ENCODE results near the gene AK9. TPM values are rescaled to one million over a fixed set of nuclear protein-coding genes. Genes with fewer than 3 reads are reported as not detected.

AK9 gene
- total RNA-seq, 1 experiment from 2014 or later = 1.7 TPM

DNA sequence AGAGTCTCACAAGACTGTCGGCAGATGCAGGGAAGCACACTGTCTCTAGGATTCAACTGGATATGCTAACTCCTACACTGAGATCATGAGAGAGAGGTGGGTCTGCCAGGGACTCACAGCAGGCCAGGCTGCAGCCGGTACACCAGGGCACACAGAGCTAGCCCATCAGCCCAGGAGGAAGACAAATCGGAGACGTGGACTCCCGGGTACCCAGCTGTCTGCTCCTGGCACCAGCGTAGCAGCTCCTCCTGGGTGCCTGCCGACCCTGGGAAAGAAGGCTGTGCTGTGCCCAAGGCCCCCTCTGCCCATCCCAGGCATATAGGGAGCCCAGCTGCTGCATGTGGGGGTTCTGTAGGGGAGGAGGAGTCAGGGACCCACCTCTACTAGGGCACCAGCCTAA, 242.4 kb downstream of the AK9 start:
- Histone ChIP-seq H3K9me2 (replicated peaks; ENCODE audit: low read length) (no peaks in the 10 kb centered on the region), H3K27me3 (ENCODE audit: low read length) (no peaks in the 10 kb centered on the region), H4K20me1 (ENCODE audit: low read length) (no peaks in the 10 kb centered on the region), H3K79me2 (ENCODE audit: low read length) (no peaks in the 10 kb centered on the region), H3K27ac (ENCODE audit: low read length) (no peak overlapping the region), H3F3A (ENCODE audit: low read length, unreplicated experiment) (no peaks in the 10 kb centered on the region), H3K9ac (ENCODE audit: low read length) (no peak overlapping the region), H3K4me2 (ENCODE audit: low read length) (no peak overlapping the region), H2AFZ (ENCODE audit: low read length) (no peak overlapping the region), H3K4me3 (ENCODE audit: low read length) (no peak overlapping the region), H3K4me1 (ENCODE audit: insufficient read depth, low read length) (no peaks in the 10 kb centered on the region), H3K36me3 (ENCODE audit: low read depth, low read length) (no peaks in the 10 kb centered on the region), H3K9me3 (ENCODE audit: low read length) (no peaks in the 10 kb centered on the region)
- intact Hi-C loops (cut with micrococcal nuclease) = no loop called here
- ChIA-PET POLR2A (ENCODE audit: unreplicated experiment) (no interaction called here), CTCF (no interaction called here)
- DNase-seq (no peak), ATAC-seq (no peak)
- TF ChIP-seq EZH2 (IDR thresholded peaks at IDR 0.05; ENCODE audit: low read length, unreplicated experiment) = no peak
- TF ChIP-seq, protein P1, sequence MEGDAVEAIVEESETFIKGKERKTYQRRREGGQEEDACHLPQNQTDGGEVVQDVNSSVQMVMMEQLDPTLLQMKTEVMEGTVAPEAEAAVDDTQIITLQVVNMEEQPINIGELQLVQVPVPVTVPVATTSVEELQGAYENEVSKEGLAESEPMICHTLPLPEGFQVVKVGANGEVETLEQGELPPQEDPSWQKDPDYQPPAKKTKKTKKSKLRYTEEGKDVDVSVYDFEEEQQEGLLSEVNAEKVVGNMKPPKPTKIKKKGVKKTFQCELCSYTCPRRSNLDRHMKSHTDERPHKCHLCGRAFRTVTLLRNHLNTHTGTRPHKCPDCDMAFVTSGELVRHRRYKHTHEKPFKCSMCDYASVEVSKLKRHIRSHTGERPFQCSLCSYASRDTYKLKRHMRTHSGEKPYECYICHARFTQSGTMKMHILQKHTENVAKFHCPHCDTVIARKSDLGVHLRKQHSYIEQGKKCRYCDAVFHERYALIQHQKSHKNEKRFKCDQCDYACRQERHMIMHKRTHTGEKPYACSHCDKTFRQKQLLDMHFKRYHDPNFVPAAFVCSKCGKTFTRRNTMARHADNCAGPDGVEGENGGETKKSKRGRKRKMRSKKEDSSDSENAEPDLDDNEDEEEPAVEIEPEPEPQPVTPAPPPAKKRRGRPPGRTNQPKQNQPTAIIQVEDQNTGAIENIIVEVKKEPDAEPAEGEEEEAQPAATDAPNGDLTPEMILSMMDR (conservative IDR thresholded peaks at IDR 0.05; ENCODE audit: low read depth, low read length) = no peak
- TF ChIP-seq EZH2phosphoT487 (IDR thresholded peaks at IDR 0.05; ENCODE audit: borderline replicate concordance, low read length) = no peak
- BruUV-seq (replicated peaks) = no TSS peak

DNA sequence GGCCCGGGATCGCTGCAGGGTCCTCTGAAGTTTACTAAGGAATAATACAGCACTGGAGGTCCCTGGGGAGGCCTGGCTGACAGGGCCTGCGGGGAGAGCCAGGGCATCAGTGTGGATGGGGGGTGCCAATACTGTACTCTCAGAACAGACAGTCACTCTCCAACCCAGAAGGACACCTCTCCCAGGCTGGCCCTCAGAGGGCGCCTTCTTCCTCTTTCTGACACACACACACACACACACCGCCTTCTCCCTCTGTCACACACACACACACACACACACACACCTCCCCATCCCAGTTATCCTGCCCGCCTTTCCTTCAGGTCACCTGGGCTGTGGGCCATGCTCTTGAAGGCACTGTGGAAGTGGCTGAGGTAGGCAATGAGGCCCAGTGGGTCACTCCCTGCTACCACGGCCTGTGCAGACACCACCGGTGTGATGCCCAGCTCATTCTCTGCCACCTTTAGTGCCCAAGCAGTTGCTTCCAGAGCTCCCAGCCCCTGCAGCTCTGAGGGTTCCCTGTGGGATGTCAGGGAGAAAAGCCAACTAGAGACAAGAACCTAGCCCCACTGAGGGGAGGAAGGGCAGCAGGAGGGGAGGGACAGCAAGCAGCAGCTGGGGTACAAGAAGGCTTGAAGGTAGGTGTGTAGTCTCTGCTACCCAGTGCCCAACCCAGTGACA, 243.0 kb downstream of the AK9 start:
- no peak overlapping the region for H3K4me3 ChIP-seq (ENCODE audit: low read length)
- CTCF ChIA-PET = no interaction called here
- no peaks in the 10 kb centered on the region for H3K4me1 ChIP-seq (ENCODE audit: insufficient read depth, low read length)
- POLR2A ChIA-PET (ENCODE audit: unreplicated experiment) = no interaction called here
- no peaks in the 10 kb centered on the region for H3K9me2 ChIP-seq (replicated peaks; ENCODE audit: low read length)
- H3K79me2 ChIP-seq (ENCODE audit: low read length) = no peaks in the 10 kb centered on the region
- H2AFZ ChIP-seq (ENCODE audit: low read length) = no peak overlapping the region
- BruUV-seq (replicated peaks) = no TSS peak
- H3K27ac ChIP-seq (ENCODE audit: low read length) = no peak overlapping the region
- no peak overlapping the region for H3K9ac ChIP-seq (ENCODE audit: low read length)
- DNase-seq (no peak), ATAC-seq (peak; percentile 43)
- no peak overlapping the region for H3K4me2 ChIP-seq (ENCODE audit: low read length)
- no peaks in the 10 kb centered on the region for H3K27me3 ChIP-seq (ENCODE audit: low read length)
- H4K20me1 ChIP-seq (ENCODE audit: low read length) = no peaks in the 10 kb centered on the region
- H3K36me3 ChIP-seq (ENCODE audit: low read depth, low read length) = no peaks in the 10 kb centered on the region
- intact Hi-C loops (cut with micrococcal nuclease) = no loop called here
- TF ChIP-seq EZH2 (IDR thresholded peaks at IDR 0.05; ENCODE audit: low read length, unreplicated experiment) = no peak
- TF ChIP-seq, protein P1 (conservative IDR thresholded peaks at IDR 0.05; ENCODE audit: low read depth, low read length) = no peak
- no peak for TF ChIP-seq EZH2phosphoT487 (IDR thresholded peaks at IDR 0.05; ENCODE audit: borderline replicate concordance, low read length)
- no peaks in the 10 kb centered on the region for H3K9me3 ChIP-seq (ENCODE audit: low read length)
- no peaks in the 10 kb centered on the region for H3F3A ChIP-seq (ENCODE audit: low read length, unreplicated experiment)

DNA sequence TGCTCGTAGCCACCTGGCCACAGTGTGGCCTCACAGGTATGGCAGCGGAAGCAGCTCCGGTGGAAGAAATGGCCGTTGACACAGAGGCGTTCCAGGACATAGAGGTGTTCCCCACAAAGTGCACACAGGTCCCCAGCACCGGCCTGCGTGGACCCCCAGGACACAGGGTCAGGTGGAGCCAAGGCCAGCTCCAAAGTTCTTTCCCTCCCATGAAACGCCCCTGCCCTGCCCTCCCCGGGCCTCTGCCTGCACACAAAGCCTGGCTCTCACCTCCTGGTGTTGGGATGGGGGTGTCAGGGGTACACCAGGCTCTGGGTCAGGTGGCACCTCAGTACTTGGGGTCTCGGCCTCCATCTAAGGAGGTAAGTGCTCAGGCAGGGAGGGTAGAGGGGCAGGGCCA, 243.9 kb downstream of the AK9 start:
- no peaks in the 10 kb centered on the region for H3K9me3 ChIP-seq (ENCODE audit: low read length)
- intact Hi-C loops (cut with micrococcal nuclease) = no loop called here
- no peaks in the 10 kb centered on the region for H3F3A ChIP-seq (ENCODE audit: low read length, unreplicated experiment)
- BruUV-seq (replicated peaks) = no TSS peak
- H3K9me2 ChIP-seq (replicated peaks; ENCODE audit: low read length) = no peaks in the 10 kb centered on the region
- peaks cover under 1% of the 10 kb centered on the region; the same call in 1 of the 2 replicates for H3K4me1 ChIP-seq (ENCODE audit: insufficient read depth, low read length)
- H3K79me2 ChIP-seq (ENCODE audit: low read length) = peaks cover 4% of the 10 kb centered on the region
- ATAC-seq = no peak
- H2AFZ ChIP-seq (ENCODE audit: low read length) = no peak overlapping the region
- H3K4me3 ChIP-seq (ENCODE audit: low read length) = no peak overlapping the region
- no peaks in the 10 kb centered on the region for H3K27me3 ChIP-seq (ENCODE audit: low read length)
- ChIA-PET CTCF (no interaction called here), POLR2A (ENCODE audit: unreplicated experiment) (no interaction called here)
- H3K27ac ChIP-seq (ENCODE audit: low read length) = no peak overlapping the region
- H3K36me3 ChIP-seq (ENCODE audit: low read depth, low read length) = no peaks in the 10 kb centered on the region
- TF ChIP-seq, protein P1 (conservative IDR thresholded peaks at IDR 0.05; ENCODE audit: low read depth, low read length) = no peak
- TF ChIP-seq EZH2phosphoT487 (IDR thresholded peaks at IDR 0.05; ENCODE audit: borderline replicate concordance, low read length) = no peak
- no peak for TF ChIP-seq EZH2 (IDR thresholded peaks at IDR 0.05; ENCODE audit: low read length, unreplicated experiment)
- no peak overlapping the region for H3K9ac ChIP-seq (ENCODE audit: low read length)
- no peak overlapping the region for H3K4me2 ChIP-seq (ENCODE audit: low read length)
- H4K20me1 ChIP-seq (ENCODE audit: low read length) = no peaks in the 10 kb centered on the region
- no peak for DNase-seq

Data from PC-3 (cell line).